Kidney epithelial cell (primary cell): Measurements from ENCODE around the gene PER3. TPM values are rescaled to one million over a fixed set of nuclear protein-coding genes. Genes with fewer than 3 reads are reported as not detected.

ENCODE experiments used
- DNase-seq: peaks from one replicate; pipeline ENCODE4 v3.0.0-alpha.2; 2010; ENCODE audit warnings: low read depth
- H3K27me3 ChIP-seq: 2 replicates; pipeline ENCODE4 v1.6.0; 2011; ENCODE audit warnings: low read length; ENCODE audit not compliant: control insufficient read depth, insufficient read depth
- H3K36me3 ChIP-seq: 2 replicates; pipeline ENCODE4 v1.5.1; 2011; ENCODE audit warnings: low read length; ENCODE audit not compliant: control insufficient read depth, insufficient read depth
- H3K4me3 ChIP-seq: 2 replicates; pipeline ENCODE4 v1.5.1; 2011; ENCODE audit warnings: low read depth, mild to moderate bottlenecking, control low read depth, low read length
- CTCF ChIP-seq: IDR thresholded peaks from 2 replicates; pipeline ENCODE4 v1.5.1; 2011; ENCODE audit warnings: mild to moderate bottlenecking, moderate library complexity, low read length, control low read depth, inconsistent platforms; ENCODE audit not compliant: insufficient read depth, poor library complexity, severe bottlenecking
- total RNA-seq: library from RNA; depleted of rRNA; stranded (reverse); fragments of >200 nt; gene quantifications from 2 replicates; pipeline ENCODE4 v1.2.3, GENCODE V29; 2015

PER3 gene
- total RNA-seq, 1 donor from 2014 or later: 3.8 TPM

DNA sequence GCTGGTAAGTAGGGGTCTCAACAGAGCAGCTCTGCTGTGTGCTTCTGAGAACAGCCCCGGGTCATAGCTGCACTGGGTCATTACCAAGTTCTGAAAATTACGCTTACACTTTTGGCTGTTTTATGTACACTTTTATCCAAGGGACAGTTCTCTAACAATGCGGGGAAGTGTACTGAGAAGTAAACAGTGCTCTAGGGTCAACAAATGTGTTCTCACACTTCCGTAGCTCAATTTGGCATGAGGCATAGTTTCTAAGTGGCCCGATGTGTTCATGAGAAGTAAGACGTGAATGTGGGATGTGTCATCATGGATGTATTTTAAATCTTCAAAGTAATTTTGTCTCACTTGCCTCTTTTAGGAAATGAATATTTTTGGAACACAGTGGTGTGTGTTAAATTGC is 23.8 kb upstream of the PER3 start:
- no peak for TF ChIP-seq CTCF
- no peak for DNase-seq
- no peaks in the 10 kb centered on the region for H3K27me3 ChIP-seq
- H3K36me3 ChIP-seq: no peaks in the 10 kb centered on the region
- H3K4me3 ChIP-seq: no peak overlapping the region

DNA sequence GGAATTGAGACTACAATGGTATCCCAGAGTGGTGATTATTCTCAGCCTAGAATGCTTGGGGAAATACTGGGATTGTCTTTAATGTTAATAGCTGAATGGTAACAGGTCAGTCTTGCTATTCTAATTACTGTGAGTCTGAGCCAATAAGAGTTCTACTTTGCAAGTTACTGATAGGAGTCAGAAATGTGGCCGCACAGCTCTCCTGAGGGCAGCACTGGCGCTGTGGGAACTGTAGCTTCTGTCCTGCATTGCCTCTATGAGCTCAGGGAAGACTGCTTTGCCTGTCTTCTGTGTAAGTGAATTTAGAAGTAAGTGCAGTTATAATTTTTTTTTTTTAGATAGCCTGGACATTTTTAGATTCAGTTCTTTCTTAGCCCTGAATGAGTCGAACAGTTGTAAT is 23.0 kb upstream of the PER3 start:
- Histone ChIP-seq H3K27me3 (no peaks in the 10 kb centered on the region), H3K4me3 (no peak overlapping the region), H3K36me3 (no peaks in the 10 kb centered on the region)
- no peak for DNase-seq
- TF ChIP-seq CTCF: no peak

DNA sequence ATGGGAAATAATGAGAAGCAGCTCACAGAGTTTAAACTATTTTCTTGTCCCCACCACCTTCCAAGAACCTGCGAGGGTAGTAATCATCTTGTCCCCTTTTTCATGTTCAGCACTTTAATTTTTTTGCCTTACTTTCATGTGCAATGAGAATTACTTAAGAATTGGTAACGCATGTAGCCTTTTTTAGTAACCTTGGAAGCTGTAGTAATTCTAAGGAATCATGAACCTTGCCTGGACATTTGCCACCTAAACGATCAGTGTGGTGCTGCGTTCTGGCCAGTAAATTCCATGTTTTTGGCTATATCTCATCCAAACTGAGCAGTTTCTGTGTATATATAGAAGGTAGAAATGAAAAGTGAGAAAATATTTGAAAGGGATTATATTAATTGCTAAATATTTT is 16.9 kb upstream of the PER3 start:
- H3K4me3 ChIP-seq: no peak overlapping the region
- H3K36me3 ChIP-seq: no peaks in the 10 kb centered on the region
- DNase-seq: no peak
- TF ChIP-seq CTCF: no peak
- no peaks in the 10 kb centered on the region for H3K27me3 ChIP-seq

- no peak for TF ChIP-seq CTCF
- Histone ChIP-seq H3K27me3 (no peaks in the 10 kb centered on the region), H3K4me3 (no peak overlapping the region), H3K36me3 (no peaks in the 10 kb centered on the region)
- DNase-seq: no peak
Observed at GRCh38 chr1:7768583-7768982, 15.5 kb upstream of the PER3 start.

GRCh38 chr1:7769673-7770412 is 14.2 kb upstream of the PER3 start:
- TF ChIP-seq CTCF: no peak
- no peak overlapping the region for H3K4me3 ChIP-seq
- no peak for DNase-seq

GRCh38 chr1:7770669-7770996 is 13.5 kb upstream of the PER3 start:
- TF ChIP-seq CTCF: no peak
- Histone ChIP-seq H3K36me3 (no peaks in the 10 kb centered on the region), H3K27me3 (no peaks in the 10 kb centered on the region), H3K4me3 (peak overlapping the region; percentile 96)
- no peak for DNase-seq

More at GRCh38 chr1:7769673-7770412, 14.2 kb upstream of the PER3 start:
- no peaks in the 10 kb centered on the region for H3K27me3 ChIP-seq
- H3K36me3 ChIP-seq: no peaks in the 10 kb centered on the region
